Muscle layer of duodenum (tissue), 2 donors: ENCODE results near the gene LRRC27.
A peak's percentile ranks its signal among the peaks of the same experiment; 100 is the strongest.

Source experiments
- H3K27ac ChIP-seq: one replicate; pipeline ENCODE4 v1.7.0; 2013; ENCODE audit warnings: mild to moderate bottlenecking, low read length
- H3K27me3 ChIP-seq: one replicate; pipeline ENCODE4 v1.7.0; 2013; ENCODE audit warnings: low read depth, mild to moderate bottlenecking, control low read depth, low read length
- H3K36me3 ChIP-seq, 2 donors: one replicate each; pipeline ENCODE4 v1.7.0; 2013; ENCODE audit warnings: low read length in 2 of 2, control low read depth in 1 of 2, mild to moderate bottlenecking in 1 of 2; ENCODE audit not compliant: insufficient read depth in 2 of 2, control insufficient read depth in 1 of 2
- H3K4me1 ChIP-seq, 2 donors: one replicate each; pipeline ENCODE4 v1.7.0; 2013; ENCODE audit warnings: low read length in 2 of 2, mild to moderate bottlenecking in 2 of 2, control low read depth in 1 of 2, moderate library complexity in 1 of 2; ENCODE audit not compliant: insufficient read depth in 2 of 2, control insufficient read depth in 1 of 2
- H3K4me3 ChIP-seq, 2 donors: one replicate each; pipeline ENCODE4 v1.7.0; 2013; ENCODE audit warnings: low read length in 2 of 2, low read depth in 1 of 2, mild to moderate bottlenecking in 1 of 2
- H3K9me3 ChIP-seq, 2 donors: one replicate each; pipeline ENCODE4 v1.7.0; 2013; ENCODE audit warnings: low read length in 2 of 2, control low read depth in 1 of 2, mild to moderate bottlenecking in 1 of 2; ENCODE audit not compliant: control insufficient read depth in 1 of 2
- donor health status: healthy.

LRRC27 gene

GRCh38 chr10:132396494-132397035 is 64.6 kb downstream of the LRRC27 start:
- Histone ChIP-seq H3K27ac (no peak overlapping the region), H3K4me3 (peak overlapping the region in 1 of 2 donors; percentile 57), H3K27me3 (no peaks in the 10 kb centered on the region), H3K9me3 (no peaks in the 10 kb centered on the region), H3K4me1 (peaks cover 8 to 40% of the 10 kb centered on the region in 2 donors), H3K36me3 (no peaks in the 10 kb centered on the region)

- H3K4me3 ChIP-seq = peak within 1 kb of the TSS; percentile 53 to 71
- H3K27me3 ChIP-seq = no peaks in the 10 kb centered on the region
- H3K27ac ChIP-seq = peak within 1 kb of the TSS; percentile 39
- peaks cover 8 to 40% of the 10 kb centered on the region in 2 donors for H3K4me1 ChIP-seq
- H3K9me3 ChIP-seq = no peaks in the 10 kb centered on the region
- H3K36me3 ChIP-seq = no peaks in the 10 kb centered on the region
These were observed 65.1 kb downstream of the LRRC27 start, which contains the start of gene PWWP2B for GRCh38 chr10:132397036-132397541. TSS of gene PWWP2B (plus strand) at chr10:132397200. CDS start at chr10:132397227, 27 bp downstream.

GRCh38 chr10:132397671-132398565 is 65.9 kb downstream of the LRRC27 start:
- no peaks in the 10 kb centered on the region for H3K27me3 ChIP-seq
- no peaks in the 10 kb centered on the region for H3K36me3 ChIP-seq
- peaks cover 8 to 40% of the 10 kb centered on the region in 2 donors for H3K4me1 ChIP-seq
- peak overlapping the region; percentile 53 to 71 for H3K4me3 ChIP-seq
- H3K27ac ChIP-seq = peak overlapping the region; percentile 39
- no peaks in the 10 kb centered on the region for H3K9me3 ChIP-seq

DNA sequence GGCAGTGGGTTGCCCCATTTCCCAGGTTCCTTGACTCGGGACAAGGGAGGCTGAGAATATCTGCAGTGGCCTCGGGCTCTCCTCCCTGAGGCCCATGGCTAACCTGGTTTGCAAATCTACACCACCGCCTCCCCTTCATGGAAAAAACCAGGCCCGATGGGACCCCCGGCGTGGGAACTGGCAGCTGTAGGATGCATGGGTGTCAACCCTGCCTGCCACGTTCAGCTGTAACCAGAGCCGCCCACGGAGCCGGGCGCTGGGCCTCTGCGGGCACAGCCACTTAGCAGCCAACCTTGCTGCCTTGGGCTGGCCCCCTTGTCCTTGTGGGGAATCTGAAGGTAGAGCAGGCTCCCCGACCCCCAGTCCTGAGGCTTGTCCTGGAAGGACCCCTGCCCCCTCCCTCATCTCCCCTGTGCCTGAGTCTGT is 66.6 kb downstream of the LRRC27 start:
- peak overlapping the region; percentile 53 to 71 for H3K4me3 ChIP-seq
- H3K27me3 ChIP-seq = no peaks in the 10 kb centered on the region
- no peaks in the 10 kb centered on the region for H3K9me3 ChIP-seq
- H3K36me3 ChIP-seq = no peaks in the 10 kb centered on the region
- H3K4me1 ChIP-seq = peaks cover 8 to 40% of the 10 kb centered on the region in 2 donors
- H3K27ac ChIP-seq = no peak overlapping the region

DNA sequence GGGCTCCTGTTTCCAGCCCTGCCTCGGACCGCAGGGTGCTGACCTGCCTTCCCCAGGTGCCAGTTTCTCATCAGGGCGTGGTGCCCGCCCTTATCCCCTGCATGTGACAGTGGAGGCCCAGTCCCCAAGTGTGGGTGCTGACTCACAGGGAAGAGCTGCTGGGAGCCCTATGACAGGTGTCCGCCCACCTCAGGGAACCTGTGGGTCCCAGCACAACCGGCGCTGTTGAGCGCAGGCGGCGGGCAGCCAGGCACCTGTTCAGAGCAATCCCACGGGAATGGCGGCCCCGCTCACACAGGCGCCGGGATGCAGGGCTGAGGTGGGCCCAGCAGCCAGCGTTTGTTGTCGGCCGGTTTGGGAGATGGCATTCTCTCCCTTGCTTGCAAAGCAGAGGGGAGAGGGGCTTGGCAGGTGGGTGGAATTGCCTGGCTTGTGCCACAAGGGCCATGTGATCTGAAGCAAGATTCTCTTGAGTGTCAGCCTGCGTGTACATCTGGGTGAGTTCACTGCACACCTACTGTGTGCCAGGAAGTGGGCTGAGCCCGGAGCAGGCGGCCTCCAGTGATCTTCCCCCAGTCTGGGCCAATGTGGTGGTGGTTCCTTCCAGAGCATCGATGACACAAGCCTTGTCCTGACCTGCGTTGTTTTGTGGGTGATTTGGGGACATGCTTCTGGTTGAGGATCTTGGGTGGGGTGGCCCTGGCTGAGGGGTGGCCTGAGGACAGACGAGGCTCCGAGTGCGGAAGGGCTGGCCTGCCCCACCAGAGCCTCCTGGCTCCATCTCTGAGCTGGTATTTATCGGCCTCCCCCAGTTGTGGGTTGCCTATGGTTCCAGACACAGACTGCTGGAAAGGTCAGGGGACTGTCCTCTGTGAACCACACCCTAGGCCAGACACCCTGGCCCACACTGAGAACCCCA is 67.4 kb downstream of the LRRC27 start:
- Histone ChIP-seq H3K4me3 (no peak overlapping the region), H3K9me3 (no peaks in the 10 kb centered on the region), H3K27ac (no peak overlapping the region), H3K4me1 (peaks cover 8 to 40% of the 10 kb centered on the region in 2 donors), H3K27me3 (no peaks in the 10 kb centered on the region), H3K36me3 (no peaks in the 10 kb centered on the region)

GRCh38 chr10:132400041-132400546 is 68.1 kb downstream of the LRRC27 start:
- peaks cover 8 to 40% of the 10 kb centered on the region in 2 donors for H3K4me1 ChIP-seq
- no peaks in the 10 kb centered on the region for H3K9me3 ChIP-seq
- peaks cover 0 to 4% of the 10 kb centered on the region in 2 donors for H3K36me3 ChIP-seq
- no peak overlapping the region for H3K27ac ChIP-seq
- H3K4me3 ChIP-seq = no peak overlapping the region
- H3K27me3 ChIP-seq = no peaks in the 10 kb centered on the region

- Histone ChIP-seq H3K36me3 (peaks cover 0 to 8% of the 10 kb centered on the region in 2 donors), H3K9me3 (no peaks in the 10 kb centered on the region), H3K4me3 (no peak overlapping the region), H3K4me1 (peaks cover 8 to 35% of the 10 kb centered on the region in 2 donors), H3K27me3 (no peaks in the 10 kb centered on the region), H3K27ac (no peak overlapping the region)
These were observed 68.7 kb downstream of the LRRC27 start for GRCh38 chr10:132400547-132401151.

DNA sequence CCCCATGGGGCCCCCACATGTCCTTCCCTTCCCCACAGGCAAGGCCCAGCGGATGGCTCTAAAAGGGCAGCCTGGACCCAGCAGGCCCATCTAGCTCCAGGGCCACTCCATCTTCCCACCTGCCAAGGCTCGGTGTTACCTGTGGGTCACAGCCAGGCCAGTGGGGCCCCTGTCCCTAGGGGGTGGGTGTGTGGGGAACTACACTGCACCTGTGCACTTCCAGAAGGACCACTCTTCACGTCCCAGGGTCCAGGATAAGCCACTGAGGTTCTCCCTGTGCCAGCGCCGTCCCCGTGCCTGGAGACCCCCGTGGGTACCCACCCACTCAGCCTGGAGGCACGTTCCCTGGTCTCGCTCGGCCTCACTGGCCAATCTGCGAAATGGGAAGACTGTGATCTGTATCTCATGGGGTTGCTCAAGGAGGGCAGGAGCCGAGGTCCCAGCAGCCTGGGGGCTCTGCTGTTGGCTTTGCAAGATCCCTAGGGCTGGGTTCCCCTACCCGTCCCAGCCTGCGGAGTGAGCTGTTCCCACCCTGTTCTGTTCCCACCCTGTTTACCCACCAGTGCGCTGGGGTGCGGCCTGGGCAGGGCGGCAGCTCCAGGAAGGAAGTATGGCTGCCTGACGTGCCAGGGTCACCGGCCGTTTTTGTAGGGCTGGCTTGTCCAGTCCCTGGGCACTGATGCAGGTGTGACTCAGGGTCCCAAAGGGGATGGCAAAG is 69.6 kb downstream of the LRRC27 start:
- Histone ChIP-seq H3K36me3 (peaks cover 0 to 17% of the 10 kb centered on the region in 2 donors), H3K9me3 (no peaks in the 10 kb centered on the region), H3K4me1 (peaks cover 8 to 31% of the 10 kb centered on the region in 2 donors), H3K4me3 (no peak overlapping the region), H3K27ac (no peak overlapping the region), H3K27me3 (no peaks in the 10 kb centered on the region)

- Histone ChIP-seq H3K4me1 (peaks cover 8 to 34% of the 10 kb centered on the region in 2 donors), H3K9me3 (no peaks in the 10 kb centered on the region), H3K27me3 (no peaks in the 10 kb centered on the region), H3K4me3 (no peak overlapping the region), H3K27ac (no peak overlapping the region), H3K36me3 (peaks cover 0 to 21% of the 10 kb centered on the region in 2 donors)
These were observed 70.8 kb downstream of the LRRC27 start for GRCh38 chr10:132402781-132403241.
